HG03097 (cell line): Measurements from ENCODE around the gene CTNNA2.

Source experiments
- ATAC-seq: cut with Tn5 transposase; IDR thresholded peaks from one replicate; pipeline ENCODE4 v1.9.1; 2021; ENCODE audit not compliant: unreplicated experiment, low FRiP score

CTNNA2 gene

GRCh38 chr2:80244905-80245584 lies 732.2 kb downstream of the CTNNA2 start:
- ATAC-seq, result no peak

GRCh38 chr2:80246534-80246933 lies 733.7 kb downstream of the CTNNA2 start:
- no peak for ATAC-seq

DNA sequence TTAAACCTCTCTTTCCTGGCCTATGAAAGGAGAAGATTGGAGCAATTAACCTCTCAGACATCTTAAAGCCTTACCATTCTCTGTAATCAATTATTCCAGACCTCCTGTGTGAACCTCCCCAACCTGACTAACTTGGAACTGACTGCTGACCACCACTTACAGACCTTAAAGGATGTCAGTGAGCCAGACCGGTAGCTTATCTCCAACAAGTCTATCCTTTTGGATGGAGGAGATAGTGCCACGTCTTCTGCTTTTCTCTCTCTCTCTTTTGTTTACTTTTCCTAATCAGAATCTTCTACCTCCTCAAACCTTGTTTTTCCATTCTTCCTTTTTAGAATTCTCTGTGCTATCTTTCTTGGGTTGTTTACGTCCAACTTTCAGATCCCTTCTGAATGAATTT lies 734.5 kb downstream of the CTNNA2 start:
- ATAC-seq, result no peak

DNA sequence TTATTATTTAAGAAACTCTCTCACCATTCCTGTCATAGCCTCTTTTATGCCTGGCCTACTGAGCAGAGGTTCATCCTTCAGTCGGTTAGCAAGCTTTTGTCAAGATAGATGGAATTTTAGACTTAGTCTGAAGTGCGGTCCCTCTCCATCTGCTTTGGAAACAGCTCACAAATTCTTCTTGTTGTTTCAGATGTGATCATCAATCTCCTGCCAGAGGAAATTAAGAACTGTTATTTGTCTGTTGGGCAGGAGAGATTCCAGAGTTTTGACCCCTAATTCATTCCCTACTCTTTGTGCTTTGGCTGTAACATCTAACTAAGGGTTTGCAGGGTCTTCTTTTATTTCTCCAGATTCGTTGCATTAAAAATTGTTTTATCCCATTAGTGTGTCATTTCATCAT lies 735.3 kb downstream of the CTNNA2 start:
- no peak for ATAC-seq

DNA sequence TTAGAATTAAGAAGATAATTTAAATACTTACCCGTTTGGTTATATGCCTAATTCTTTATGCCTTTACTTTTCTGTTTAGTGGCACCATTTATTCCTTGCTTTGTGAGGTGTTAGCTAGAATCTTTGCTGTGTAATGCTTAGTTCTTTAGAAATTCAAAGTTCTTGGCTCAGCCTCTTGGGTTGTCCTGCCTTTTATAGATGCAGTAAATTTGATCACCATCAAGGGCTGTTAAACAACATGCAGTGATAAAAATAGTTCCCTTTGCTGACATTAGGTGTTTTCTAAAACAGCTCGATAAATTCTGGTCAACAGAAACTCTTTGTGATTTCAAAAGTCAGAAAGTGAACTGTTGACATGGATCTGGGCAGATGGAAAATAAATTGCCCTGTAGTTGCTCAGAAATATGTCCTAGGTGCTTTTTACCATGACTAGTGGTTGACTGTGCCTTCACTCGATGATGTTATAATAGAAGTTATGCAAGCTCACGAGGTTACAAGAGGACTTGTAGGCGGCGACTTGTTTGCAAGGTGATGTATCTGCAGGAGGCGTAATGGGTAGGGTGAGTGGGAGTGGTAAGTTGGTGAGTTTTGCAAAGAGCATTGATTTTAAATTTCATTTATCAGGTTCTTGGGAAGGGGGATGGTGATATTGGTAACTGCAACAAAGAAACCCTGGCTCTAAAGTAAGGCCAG lies 739.6 kb downstream of the CTNNA2 start:
- no peak for ATAC-seq

GRCh38 chr2:80255918-80256781 lies 743.3 kb downstream of the CTNNA2 start:
- no peak for ATAC-seq

DNA sequence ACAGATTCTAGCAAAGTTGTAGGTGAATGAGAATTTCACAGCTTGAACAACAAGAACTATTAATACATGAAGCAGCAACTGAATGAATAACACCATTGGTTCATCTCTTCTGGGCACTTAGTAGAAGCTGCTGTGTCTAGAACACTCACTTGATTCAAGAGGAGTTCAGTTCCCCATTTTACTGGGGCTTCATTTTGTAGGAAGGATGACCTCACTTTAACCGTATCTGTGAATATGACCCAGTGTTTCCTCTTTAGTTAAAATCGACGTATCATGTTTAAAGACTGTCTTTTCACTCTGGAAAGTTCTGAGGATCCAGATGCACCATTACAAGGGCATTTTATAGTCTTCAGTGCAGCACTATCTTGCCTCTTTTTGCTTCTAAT lies 743.9 kb downstream of the CTNNA2 start:
- ATAC-seq, result no peak

- ATAC-seq, result no peak
Observed at GRCh38 chr2:80257450-80257849, 744.6 kb downstream of the CTNNA2 start.

- no peak for ATAC-seq
Observed at GRCh38 chr2:80258341-80258740, 745.5 kb downstream of the CTNNA2 start.

GRCh38 chr2:80258793-80259192 lies 745.9 kb downstream of the CTNNA2 start:
- no peak for ATAC-seq

GRCh38 chr2:80259292-80259691 lies 746.4 kb downstream of the CTNNA2 start:
- no peak for ATAC-seq

GRCh38 chr2:80266231-80266630 lies 753.4 kb downstream of the CTNNA2 start:
- ATAC-seq, result no peak

DNA sequence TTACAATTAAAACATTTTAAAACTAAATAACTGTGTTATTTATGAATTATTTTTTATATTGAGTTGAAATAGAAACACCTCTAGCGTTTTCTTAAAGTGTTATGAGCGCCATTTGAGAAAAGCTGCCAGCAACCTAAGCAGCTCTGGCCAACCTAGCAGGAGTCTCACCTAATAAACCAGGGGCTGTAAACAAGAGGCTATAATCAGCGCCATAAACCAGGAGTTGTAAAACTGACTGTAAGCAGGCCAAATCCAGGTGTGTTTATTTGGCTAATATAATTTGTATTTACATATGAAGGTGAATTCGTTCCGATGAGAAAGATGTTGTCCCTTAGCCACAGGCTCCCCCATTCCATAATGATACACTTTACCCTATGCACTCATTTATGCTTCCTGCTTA lies 757.0 kb downstream of the CTNNA2 start:
- ATAC-seq, result no peak

DNA sequence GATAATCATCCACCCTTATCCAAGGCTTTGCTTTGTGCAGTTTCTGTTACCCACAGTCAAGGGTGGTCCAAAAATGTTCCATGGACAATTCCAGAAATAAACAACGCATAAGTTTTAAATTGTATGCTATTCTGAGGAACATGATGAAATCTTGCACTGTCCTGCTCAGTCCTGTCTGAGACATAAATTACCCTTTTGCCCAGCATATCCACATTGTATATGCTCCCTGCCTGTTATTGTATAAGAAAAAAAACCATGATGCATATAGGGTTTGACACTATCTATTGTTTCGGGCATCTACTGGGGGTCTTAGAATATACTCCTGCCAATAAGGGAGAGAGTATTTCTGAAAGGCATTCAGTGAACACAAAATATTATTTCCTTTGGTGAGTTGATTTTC lies 767.7 kb downstream of the CTNNA2 start:
- no peak for ATAC-seq

DNA sequence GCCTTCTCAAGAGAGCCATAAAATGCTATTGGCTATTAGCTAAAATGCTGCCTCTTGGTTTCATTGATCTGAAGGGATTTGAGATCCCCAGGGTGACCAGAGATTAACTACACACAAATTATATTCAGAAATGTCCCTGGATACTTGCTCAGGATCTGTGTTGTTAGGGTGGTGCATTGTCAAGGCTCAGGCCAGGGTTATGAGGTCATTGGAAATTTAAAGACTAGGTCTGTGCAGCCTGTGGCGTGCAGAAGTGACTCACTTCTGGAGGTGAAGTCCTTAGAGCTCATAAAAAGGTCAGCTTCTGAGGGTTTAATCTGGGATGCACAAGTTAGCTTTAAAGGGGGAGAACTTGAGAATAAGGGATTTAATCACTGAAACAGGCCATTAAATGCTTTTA lies 768.2 kb downstream of the CTNNA2 start:
- ATAC-seq, result no peak

DNA sequence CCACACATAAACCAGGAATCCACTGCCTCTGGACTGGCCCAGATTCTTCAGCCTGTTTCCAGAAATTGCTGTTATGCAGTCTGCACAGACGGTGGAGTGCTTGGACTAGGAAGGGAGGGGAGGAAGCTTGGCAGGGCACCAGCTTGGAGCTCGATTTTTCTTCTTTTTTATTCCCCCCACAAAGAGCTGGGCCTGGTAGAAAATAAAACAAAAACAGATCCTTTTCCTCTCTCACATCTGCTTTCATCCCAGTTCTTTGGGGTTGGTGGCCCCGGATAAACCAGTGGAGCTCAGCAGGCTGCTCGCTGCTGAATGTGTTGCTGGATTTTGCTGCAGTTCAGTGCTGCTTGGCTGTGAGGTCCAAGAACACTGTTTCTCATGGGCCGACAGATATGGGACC lies 775.7 kb downstream of the CTNNA2 start:
- ATAC-seq, result no peak

DNA sequence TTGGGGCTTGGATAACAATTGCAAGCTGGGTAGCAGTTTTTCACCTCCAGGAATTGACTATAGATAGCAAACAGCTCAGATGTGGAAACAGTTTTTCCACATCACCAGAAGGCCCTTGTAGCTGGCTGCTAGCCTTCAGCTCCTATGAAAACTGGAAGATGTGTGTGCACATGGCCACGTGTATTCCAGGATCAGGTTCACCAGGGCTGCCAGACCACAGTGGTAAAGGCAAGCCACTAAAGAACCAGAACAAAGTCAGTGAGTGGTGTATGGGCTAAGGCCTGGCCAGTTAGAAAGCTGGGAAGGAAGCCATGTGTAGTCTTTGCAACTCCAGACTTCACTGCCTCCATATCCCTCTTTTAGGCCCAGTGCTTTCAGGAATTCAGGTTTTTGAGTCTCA lies 778.8 kb downstream of the CTNNA2 start:
- ATAC-seq, result no peak

DNA sequence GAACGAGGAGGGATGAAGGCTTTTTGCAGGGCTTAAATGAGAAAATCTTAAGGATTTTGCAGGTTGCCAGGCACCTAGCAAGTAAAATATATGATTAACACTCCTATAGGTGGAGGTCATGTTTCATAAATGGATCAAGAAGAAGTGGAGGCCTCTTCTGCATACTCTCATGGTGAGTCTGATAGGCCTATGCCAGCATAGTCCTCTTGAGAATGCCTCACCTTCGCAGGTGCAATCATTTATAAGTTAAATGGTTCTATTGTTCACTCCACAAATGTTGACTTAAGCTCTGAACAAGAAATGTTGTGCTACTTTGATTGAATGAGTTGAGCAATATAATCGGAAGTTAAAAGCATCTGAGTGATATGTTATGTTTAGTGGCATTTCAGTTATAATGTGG lies 779.6 kb downstream of the CTNNA2 start:
- no peak for ATAC-seq

GRCh38 chr2:80293039-80293438 lies 780.2 kb downstream of the CTNNA2 start:
- ATAC-seq, result no peak

DNA sequence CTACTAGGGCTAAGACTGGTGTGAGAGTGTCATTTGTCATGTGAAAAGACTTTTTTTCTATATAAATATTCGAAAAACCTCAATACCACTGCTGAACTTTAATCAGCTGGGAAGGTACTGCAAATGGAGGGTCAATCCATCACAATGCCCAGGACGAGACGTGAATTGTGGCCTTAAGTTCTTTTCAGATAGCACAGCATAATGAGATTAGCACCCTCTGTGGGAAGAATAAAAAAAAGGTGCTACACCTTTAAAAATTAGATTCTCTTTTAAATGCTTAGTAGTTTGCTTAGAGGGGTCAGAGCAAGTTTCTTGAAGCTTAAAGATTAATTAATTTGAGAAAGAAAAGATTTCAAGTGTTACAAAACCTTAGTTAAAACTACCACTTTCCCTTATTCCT lies 786.1 kb downstream of the CTNNA2 start:
- no peak for ATAC-seq

GRCh38 chr2:80299661-80300060 lies 786.8 kb downstream of the CTNNA2 start:
- no peak for ATAC-seq

GRCh38 chr2:80300346-80300745 lies 787.5 kb downstream of the CTNNA2 start:
- ATAC-seq, result no peak
